H1 (cell line): ENCODE data around the gene FBLN5. TPM values are rescaled to one million over a fixed set of nuclear protein-coding genes. Genes with fewer than 3 reads are reported as not detected.

Experiments
- polyA plus RNA-seq, 7 experiments: library from polyadenylated mRNA; depleted of rRNA in 3 of 7; stranded (reverse) in 5 of 7; unstranded in 2 of 7; fragments of >200 nt in 5 of 7; fragments of 200-250 nt in 2 of 7; gene quantifications; 1 replicate in 5 of 7; 2 replicates in 1 of 7; 4 replicates in 1 of 7; pipeline versions ENCODE4 v1.2.1 to v1.2.3, GENCODE V29; 2011 to 2013; ENCODE audit warnings: missing spikeins in 2 of 7, mixed read lengths in 2 of 7
- total RNA-seq: library from RNA; stranded (reverse); fragmentation: NEBNext Ultra II Directional; extraction: Animal tissue kit (Norgen Biotek cat#: 25700); gene quantifications from 2 replicates; pipeline ENCODE4 v1.2.1, GENCODE V29; 2021
- TF ChIP-seq, protein P1 (sequence below): fragments of 300-600 bp; sonication (generic); IDR thresholded peaks from 2 replicates; pipeline ENCODE4 v1.7.1; 2012; ENCODE audit warnings: low read length, moderate library complexity, mild to moderate bottlenecking, inconsistent platforms; ENCODE audit not compliant: insufficient replicate concordance
- TF ChIP-seq, protein P2 (sequence below), 3 experiments: IDR thresholded peaks; 1 replicate in 2 of 3; 2 replicates in 1 of 3; pipeline versions ENCODE4 v1.5.1 to v1.6.1; 2011; ENCODE audit warnings: low read length in 3 of 3, mild to moderate bottlenecking in 3 of 3, inconsistent platforms in 2 of 3, low read depth in 1 of 3, moderate library complexity in 1 of 3; ENCODE audit not compliant: insufficient read depth in 1 of 3; ENCODE audit errors: control extremely low read depth in 1 of 3

The FBLN5 gene
- total and polyA plus RNA-seq, 2 of the 8 experiments (the other 6 are each of a cell fraction or from before 2014, with no cell fraction given): 0.88 to 3.5 TPM

DNA sequence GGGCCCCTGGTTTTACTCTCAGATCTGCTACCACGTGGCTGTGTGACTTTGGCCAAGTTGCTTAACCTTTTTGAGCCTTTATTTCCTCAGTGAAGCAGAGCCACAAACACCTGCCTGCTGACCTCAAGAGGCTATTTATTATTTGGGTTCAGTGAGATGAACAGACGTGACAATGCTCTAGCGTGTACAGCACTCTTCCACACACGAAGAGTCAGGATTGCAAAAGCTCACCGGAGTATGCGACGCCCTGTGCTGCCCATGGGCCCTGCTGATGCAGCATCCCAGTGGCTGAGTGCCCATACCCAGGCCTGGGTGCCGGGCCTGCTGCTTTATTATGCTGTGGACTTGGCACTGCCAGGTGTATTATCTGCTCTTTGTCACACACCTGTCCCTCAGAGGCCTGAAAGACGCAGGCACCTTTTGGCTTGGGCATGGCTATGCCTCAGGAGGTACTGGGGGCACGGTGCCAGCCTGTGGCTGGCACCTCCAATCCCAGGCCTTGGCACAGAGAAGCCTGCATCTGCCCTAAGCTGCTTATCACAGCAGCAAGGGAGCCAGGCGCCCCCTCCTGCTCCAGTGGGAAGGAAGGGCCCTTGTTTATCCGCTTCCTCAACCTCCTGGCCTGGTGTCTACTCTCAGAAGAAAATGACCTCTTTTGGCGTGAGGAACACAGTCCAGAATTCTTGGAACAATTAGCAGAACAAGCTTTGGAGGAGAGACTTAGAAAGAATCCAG is 57.9 kb downstream of the FBLN5 start (continued):
- TF ChIP-seq, protein P1, sequence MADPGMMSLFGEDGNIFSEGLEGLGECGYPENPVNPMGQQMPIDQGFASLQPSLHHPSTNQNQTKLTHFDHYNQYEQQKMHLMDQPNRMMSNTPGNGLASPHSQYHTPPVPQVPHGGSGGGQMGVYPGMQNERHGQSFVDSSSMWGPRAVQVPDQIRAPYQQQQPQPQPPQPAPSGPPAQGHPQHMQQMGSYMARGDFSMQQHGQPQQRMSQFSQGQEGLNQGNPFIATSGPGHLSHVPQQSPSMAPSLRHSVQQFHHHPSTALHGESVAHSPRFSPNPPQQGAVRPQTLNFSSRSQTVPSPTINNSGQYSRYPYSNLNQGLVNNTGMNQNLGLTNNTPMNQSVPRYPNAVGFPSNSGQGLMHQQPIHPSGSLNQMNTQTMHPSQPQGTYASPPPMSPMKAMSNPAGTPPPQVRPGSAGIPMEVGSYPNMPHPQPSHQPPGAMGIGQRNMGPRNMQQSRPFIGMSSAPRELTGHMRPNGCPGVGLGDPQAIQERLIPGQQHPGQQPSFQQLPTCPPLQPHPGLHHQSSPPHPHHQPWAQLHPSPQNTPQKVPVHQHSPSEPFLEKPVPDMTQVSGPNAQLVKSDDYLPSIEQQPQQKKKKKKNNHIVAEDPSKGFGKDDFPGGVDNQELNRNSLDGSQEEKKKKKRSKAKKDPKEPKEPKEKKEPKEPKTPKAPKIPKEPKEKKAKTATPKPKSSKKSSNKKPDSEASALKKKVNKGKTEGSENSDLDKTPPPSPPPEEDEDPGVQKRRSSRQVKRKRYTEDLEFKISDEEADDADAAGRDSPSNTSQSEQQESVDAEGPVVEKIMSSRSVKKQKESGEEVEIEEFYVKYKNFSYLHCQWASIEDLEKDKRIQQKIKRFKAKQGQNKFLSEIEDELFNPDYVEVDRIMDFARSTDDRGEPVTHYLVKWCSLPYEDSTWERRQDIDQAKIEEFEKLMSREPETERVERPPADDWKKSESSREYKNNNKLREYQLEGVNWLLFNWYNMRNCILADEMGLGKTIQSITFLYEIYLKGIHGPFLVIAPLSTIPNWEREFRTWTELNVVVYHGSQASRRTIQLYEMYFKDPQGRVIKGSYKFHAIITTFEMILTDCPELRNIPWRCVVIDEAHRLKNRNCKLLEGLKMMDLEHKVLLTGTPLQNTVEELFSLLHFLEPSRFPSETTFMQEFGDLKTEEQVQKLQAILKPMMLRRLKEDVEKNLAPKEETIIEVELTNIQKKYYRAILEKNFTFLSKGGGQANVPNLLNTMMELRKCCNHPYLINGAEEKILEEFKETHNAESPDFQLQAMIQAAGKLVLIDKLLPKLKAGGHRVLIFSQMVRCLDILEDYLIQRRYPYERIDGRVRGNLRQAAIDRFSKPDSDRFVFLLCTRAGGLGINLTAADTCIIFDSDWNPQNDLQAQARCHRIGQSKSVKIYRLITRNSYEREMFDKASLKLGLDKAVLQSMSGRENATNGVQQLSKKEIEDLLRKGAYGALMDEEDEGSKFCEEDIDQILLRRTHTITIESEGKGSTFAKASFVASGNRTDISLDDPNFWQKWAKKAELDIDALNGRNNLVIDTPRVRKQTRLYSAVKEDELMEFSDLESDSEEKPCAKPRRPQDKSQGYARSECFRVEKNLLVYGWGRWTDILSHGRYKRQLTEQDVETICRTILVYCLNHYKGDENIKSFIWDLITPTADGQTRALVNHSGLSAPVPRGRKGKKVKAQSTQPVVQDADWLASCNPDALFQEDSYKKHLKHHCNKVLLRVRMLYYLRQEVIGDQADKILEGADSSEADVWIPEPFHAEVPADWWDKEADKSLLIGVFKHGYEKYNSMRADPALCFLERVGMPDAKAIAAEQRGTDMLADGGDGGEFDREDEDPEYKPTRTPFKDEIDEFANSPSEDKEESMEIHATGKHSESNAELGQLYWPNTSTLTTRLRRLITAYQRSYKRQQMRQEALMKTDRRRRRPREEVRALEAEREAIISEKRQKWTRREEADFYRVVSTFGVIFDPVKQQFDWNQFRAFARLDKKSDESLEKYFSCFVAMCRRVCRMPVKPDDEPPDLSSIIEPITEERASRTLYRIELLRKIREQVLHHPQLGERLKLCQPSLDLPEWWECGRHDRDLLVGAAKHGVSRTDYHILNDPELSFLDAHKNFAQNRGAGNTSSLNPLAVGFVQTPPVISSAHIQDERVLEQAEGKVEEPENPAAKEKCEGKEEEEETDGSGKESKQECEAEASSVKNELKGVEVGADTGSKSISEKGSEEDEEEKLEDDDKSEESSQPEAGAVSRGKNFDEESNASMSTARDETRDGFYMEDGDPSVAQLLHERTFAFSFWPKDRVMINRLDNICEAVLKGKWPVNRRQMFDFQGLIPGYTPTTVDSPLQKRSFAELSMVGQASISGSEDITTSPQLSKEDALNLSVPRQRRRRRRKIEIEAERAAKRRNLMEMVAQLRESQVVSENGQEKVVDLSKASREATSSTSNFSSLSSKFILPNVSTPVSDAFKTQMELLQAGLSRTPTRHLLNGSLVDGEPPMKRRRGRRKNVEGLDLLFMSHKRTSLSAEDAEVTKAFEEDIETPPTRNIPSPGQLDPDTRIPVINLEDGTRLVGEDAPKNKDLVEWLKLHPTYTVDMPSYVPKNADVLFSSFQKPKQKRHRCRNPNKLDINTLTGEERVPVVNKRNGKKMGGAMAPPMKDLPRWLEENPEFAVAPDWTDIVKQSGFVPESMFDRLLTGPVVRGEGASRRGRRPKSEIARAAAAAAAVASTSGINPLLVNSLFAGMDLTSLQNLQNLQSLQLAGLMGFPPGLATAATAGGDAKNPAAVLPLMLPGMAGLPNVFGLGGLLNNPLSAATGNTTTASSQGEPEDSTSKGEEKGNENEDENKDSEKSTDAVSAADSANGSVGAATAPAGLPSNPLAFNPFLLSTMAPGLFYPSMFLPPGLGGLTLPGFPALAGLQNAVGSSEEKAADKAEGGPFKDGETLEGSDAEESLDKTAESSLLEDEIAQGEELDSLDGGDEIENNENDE: no peak
- TF ChIP-seq, protein P2, sequence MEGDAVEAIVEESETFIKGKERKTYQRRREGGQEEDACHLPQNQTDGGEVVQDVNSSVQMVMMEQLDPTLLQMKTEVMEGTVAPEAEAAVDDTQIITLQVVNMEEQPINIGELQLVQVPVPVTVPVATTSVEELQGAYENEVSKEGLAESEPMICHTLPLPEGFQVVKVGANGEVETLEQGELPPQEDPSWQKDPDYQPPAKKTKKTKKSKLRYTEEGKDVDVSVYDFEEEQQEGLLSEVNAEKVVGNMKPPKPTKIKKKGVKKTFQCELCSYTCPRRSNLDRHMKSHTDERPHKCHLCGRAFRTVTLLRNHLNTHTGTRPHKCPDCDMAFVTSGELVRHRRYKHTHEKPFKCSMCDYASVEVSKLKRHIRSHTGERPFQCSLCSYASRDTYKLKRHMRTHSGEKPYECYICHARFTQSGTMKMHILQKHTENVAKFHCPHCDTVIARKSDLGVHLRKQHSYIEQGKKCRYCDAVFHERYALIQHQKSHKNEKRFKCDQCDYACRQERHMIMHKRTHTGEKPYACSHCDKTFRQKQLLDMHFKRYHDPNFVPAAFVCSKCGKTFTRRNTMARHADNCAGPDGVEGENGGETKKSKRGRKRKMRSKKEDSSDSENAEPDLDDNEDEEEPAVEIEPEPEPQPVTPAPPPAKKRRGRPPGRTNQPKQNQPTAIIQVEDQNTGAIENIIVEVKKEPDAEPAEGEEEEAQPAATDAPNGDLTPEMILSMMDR (IDR thresholded peaks at IDR 0.05; ENCODE audit: control extremely low read depth in 1 of 3, insufficient read depth in 1 of 3, low read depth in 1 of 3, low read length in 3 of 3): peak in 2 of 3 experiments; percentile 1 to 2; a peak in 2 of 4 replicates
